AG09319 (cell line): ENCODE results near the gene FGF22.
"Not testable (repeated sequence)": the region's sequence is repeated elsewhere in the genome, so short reads cannot be mapped to it uniquely, and the experiment has no call there.

Source experiments
- DNase-seq: peaks from one replicate; pipeline ENCODE4 v3.0.0-alpha.2; 2010; ENCODE audit warnings: low read depth; ENCODE audit errors: extremely low read depth
- TF ChIP-seq, protein P1 (sequence below): IDR thresholded peaks from 2 replicates; pipeline ENCODE4 v1.5.1; 2011; ENCODE audit warnings: low read depth, mild to moderate bottlenecking, inconsistent platforms, low read length, moderate library complexity

Gene FGF22

DNA sequence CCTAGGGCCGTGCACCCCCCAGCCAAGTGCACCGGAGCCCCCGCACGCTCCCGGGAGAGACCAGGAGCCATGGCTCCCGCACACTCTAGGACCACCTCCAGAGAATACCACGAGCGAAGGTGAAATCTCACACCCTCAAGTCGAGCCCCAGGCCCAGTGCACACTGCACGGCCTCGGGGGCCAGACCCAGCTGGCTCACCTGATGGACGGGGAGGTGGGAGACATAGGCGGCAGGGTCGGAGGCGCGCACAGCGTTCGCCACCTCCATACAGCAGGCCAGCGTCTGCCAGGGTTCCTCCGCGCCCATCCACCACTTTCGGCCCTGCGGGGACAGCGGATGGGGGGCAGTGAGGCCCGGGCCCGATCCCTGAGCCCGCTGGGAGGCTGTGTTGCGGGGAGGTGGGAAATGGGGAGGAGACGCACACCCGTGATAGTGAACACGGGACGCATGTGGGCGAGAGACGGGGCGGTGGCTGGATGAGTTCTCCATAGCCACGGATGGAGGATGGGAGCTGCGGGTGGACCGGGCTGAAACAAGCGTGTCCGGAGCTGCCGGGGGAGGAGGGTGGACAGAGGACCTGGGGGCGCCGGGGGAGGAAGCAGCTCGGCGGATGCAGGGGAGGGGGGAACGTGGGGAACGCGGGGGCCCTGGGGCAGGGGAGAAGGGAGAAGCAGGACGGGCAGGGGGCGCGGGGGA is 19.4 kb upstream of the FGF22 start:
- no peak for DNase-seq
- TF ChIP-seq, protein P1, sequence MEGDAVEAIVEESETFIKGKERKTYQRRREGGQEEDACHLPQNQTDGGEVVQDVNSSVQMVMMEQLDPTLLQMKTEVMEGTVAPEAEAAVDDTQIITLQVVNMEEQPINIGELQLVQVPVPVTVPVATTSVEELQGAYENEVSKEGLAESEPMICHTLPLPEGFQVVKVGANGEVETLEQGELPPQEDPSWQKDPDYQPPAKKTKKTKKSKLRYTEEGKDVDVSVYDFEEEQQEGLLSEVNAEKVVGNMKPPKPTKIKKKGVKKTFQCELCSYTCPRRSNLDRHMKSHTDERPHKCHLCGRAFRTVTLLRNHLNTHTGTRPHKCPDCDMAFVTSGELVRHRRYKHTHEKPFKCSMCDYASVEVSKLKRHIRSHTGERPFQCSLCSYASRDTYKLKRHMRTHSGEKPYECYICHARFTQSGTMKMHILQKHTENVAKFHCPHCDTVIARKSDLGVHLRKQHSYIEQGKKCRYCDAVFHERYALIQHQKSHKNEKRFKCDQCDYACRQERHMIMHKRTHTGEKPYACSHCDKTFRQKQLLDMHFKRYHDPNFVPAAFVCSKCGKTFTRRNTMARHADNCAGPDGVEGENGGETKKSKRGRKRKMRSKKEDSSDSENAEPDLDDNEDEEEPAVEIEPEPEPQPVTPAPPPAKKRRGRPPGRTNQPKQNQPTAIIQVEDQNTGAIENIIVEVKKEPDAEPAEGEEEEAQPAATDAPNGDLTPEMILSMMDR = no peak

DNA sequence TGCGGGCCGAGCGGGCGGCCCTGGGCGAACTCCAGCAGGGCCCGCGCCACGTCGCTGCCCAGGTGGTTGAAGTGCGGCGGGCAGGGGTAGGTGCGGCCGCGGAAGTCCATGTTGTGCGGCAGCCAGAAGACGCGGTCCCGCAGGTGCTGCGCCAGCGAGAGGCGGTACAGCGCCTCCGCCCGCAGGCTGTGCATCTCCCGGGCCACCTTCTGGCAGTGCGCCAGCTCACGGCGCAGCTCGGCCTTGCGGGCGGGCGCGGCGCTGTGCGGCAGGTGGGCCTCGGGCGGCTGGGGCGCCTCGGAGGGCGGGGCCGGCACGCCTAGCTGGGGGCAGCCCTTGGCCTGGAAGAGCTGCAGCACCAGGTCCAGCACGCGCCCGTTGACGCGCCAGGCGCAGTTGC is 18.5 kb upstream of the FGF22 start:
- DNase-seq = not testable (repeated sequence)

DNA sequence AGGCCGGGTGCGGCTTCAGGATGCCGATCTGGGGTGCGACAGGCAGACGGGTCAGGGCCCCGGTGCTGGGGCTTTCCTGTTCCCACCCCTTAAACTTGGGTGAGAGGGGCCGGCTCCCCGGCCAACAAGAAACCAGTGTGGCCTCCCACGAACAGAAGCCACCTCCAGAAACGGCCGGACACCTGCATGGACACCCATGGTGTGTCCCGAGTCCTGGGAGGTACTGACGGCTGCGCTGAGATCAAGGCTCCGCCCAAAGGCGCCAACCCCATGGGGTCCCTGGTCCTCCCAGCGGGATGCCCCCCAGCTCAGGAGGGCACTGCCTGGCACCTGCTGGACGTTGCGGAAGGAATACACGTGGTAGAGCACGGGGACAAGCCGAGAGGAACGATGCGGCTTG is 17.9 kb upstream of the FGF22 start:
- no peak for DNase-seq
- TF ChIP-seq, protein P1 = no peak

DNA sequence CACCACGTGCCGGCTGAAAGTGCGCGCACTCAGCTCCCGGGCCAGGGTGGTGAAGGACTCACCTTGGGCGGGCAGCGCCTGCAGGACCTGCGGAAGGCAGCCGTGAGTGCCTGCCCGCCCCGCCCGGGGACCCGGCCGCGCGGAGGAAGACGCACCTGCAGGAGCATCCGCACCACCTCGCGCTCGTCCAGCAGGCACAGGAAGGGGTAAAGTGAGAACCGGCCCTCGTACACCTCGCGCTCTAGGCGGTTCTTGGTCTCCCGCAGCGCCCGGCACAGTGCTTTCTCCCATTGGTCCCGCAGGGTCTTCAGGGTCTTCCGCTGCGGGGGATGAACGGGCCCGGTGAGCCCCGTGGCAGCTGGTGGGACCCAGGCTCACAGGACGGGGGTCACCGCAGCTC is 17.0 kb upstream of the FGF22 start:
- no peak for DNase-seq
- TF ChIP-seq, protein P1 = no peak

DNA sequence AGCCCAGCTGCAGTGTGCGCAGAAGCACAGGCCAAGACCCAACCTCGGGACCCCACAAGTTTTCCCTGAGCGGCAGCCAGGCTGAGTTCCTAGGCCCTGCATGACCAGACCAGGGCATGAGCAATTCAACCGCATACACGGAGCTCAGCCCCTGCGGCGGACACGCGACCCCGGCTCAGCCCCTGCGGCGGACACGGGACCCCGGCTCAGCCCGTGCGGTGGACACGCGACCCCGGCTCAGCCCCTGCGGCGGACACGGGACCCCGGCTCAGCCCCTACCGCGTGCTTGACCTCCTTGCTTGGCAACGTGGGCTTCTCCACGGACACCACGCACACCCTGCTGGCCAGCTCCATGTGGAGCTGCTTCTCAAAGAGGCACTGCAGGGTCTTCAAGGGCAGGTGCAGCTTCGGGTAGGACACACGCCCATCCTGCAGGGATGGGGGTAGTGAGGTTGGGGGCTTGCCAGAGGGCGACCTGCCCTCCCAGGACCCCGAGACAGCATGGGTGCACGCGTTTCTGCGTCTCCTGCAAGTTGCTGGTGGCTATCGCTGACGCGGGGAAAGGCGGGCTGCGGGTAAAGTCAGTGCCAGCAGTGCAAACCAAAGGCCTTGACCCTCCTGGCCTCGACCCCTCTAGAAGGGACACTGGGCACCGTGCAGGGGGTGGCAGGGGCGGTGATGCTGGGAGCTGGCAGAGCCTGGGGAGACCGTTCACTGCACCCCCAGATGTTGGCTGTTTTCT is 16.3 kb upstream of the FGF22 start:
- TF ChIP-seq, protein P1 = no peak
- no peak for DNase-seq

DNA sequence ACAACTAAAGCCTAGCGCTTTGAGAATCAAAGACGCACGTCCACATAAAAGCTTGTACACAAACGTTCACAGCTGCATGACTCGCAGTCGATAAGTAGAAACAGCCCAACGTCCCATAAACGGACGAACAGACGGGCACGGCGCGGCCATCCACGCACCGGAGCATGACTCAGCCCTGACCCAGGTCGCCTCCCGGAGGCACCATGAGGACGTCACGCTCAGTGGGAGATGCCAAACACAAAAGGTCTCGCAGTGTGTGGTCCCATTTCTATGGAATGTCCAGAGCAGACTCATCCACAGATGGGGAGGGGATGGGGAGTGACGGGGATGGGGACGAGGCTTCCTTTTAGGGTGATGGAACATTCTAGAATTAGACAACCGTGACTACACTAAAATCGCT is 15.7 kb upstream of the FGF22 start:
- TF ChIP-seq, protein P1 = no peak
- DNase-seq = no peak

DNA sequence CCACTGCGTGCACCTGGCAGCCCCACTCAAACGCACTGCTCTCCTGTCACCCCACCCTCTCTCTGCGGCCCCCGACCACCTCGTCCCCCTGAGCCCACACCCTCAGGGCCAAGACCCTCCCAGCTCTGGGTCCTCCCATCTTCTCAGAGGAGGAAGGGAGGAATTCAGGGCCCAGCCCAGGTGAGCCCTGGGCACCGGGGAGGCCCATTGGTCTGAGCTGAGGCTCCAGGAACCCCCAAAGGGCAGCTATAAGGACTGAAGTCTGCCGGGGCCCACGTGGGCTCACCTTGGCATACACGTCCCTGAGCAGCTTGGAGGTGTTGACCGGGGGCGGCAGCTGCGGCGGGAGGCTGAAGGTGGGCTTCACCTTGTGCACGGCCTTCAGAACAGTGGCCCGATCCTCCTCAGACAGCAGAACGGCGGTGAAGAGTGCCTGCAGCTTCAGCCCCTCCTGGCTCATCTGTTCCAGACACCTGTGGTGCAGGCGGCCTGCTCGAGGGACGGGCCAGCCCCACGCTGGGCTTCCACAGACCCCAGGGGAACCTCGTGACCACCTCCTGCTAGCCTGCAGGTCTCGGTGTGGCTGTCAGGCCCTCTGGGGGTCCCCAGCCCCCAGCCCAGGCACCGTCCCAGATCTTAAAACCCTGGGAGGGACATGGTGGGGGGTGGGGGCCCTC is 15.1 kb upstream of the FGF22 start:
- TF ChIP-seq, protein P1 = no peak
- DNase-seq = no peak
